ENCODE measurements around the gene DNAAF2. TPM values are rescaled to one million over a fixed set of nuclear protein-coding genes. Genes with fewer than 3 reads are reported as not detected.
A peak's percentile ranks its signal among the peaks of the same experiment; 100 is the strongest.

The DNAAF2 gene
- total and polyA plus RNA-seq, 2 of the 13 experiments (the other 11 are each of a cell fraction or from before 2014, with no cell fraction given), result 6.1 to 13.6 TPM

- TF ChIP-seq ZNF124 (CRISPR knock-in tag; IDR thresholded peaks at IDR 0.05), result peak; percentile 72
- TF ChIP-seq ZBTB25 (CRISPR knock-in tag; IDR thresholded peaks at IDR 0.05), result peak; percentile 52; the same call in 1 of the 2 replicates
- no peak for TF ChIP-seq ZNF839 (CRISPR knock-in tag; IDR thresholded peaks at IDR 0.05; ENCODE audit: borderline replicate concordance)
- TF ChIP-seq SOX5 (CRISPR knock-in tag; IDR thresholded peaks at IDR 0.05; ENCODE audit: borderline replicate concordance), result peak; percentile 44
- no peak for TF ChIP-seq EP300 (IDR thresholded peaks at IDR 0.05; ENCODE audit: low read depth in 2 of 2, low read length in 2 of 2)
- no peak for TF ChIP-seq EP300 (CRISPR knock-in tag; IDR thresholded peaks at IDR 0.05; ENCODE audit: borderline replicate concordance)
- peak; percentile 77; the same call in 1 of the 2 replicates for TF ChIP-seq NFATC3 (CRISPR knock-in tag; IDR thresholded peaks at IDR 0.05)
- TF ChIP-seq PREB (CRISPR knock-in tag; IDR thresholded peaks at IDR 0.05), result no peak
- TF ChIP-seq ZNF33B (CRISPR knock-in tag; IDR thresholded peaks at IDR 0.05), result 0 out of 2 replicates have a peak, but pooled peaks have one; percentile 42
- TF ChIP-seq ZNF3 (CRISPR knock-in tag; IDR thresholded peaks at IDR 0.05), result no peak
- 0 out of 2 replicates have a peak, but pooled peaks have one; percentile 38 for TF ChIP-seq RXRB (CRISPR knock-in tag; IDR thresholded peaks at IDR 0.05; ENCODE audit: borderline replicate concordance)
- TF ChIP-seq MAFG (CRISPR knock-in tag; IDR thresholded peaks at IDR 0.05), result 0 out of 2 replicates have a peak, but pooled peaks have one; percentile 7
- TF ChIP-seq ETV6 (CRISPR knock-in tag; conservative IDR thresholded peaks at IDR 0.05), result no peak; the same call in 1 of the 2 replicates
- 0 out of 2 replicates have a peak, but pooled peaks have one; percentile 17 for TF ChIP-seq ATF3 (CRISPR knock-in tag; IDR thresholded peaks at IDR 0.05)
- peak; percentile 72; the same call in 1 of the 2 replicates for TF ChIP-seq ARHGAP35 (CRISPR knock-in tag; IDR thresholded peaks at IDR 0.05; ENCODE audit: borderline replicate concordance)
- TF ChIP-seq TFDP2 (CRISPR knock-in tag; IDR thresholded peaks at IDR 0.05), result peak; percentile 98
- TF ChIP-seq ZNF678 (CRISPR knock-in tag; IDR thresholded peaks at IDR 0.05), result no peak
- peak; percentile 27 for TF ChIP-seq ERF (CRISPR knock-in tag; IDR thresholded peaks at IDR 0.05)
- no peak for TF ChIP-seq FOXP1 (IDR thresholded peaks at IDR 0.05)
- no peak for TF ChIP-seq FOXP1 (CRISPR knock-in tag; IDR thresholded peaks at IDR 0.05)
- no peak for TF ChIP-seq MLLT10 (CRISPR knock-in tag; IDR thresholded peaks at IDR 0.05)
- TF ChIP-seq TP53 (CRISPR knock-in tag; conservative IDR thresholded peaks at IDR 0.05), result no peak
- peak; percentile 10; the same call in 1 of the 2 replicates for TF ChIP-seq HOMEZ (CRISPR knock-in tag; IDR thresholded peaks at IDR 0.05; ENCODE audit: low read depth)
- TF ChIP-seq EHMT2 (IDR thresholded peaks at IDR 0.05; ENCODE audit: borderline replicate concordance, low read depth, low read length), result no peak
- TF ChIP-seq HMG20A (CRISPR knock-in tag; IDR thresholded peaks at IDR 0.05; ENCODE audit: borderline replicate concordance), result no peak
- peak; percentile 62; the same call in 1 of the 2 replicates for TF ChIP-seq MLX (CRISPR knock-in tag; IDR thresholded peaks at IDR 0.05)
These were observed 36.4 kb downstream of the DNAAF2 start, which contains the start of gene LRR1 (continued) for GRCh38 chr14:49598485-49599300.
